ENCODE data around the gene PLPP2. TPM values are rescaled to one million over a fixed set of nuclear protein-coding genes. Genes with fewer than 3 reads are reported as not detected.

The PLPP2 gene
- 15.1 and 17.9 TPM in 2 replicates for total RNA-seq

GRCh38 chr19:291006-291521 is at the start of gene PLPP2:
Gene PLPP2 (minus strand): TSS chr19:291403. CDS start chr19:291336, 67 bp downstream.

Other genes starting within 250 kb of the PLPP2 start
- not detected in 2 replicates for gene OR4F17, start 184.3 kb downstream of the PLPP2 start, total RNA-seq
- 25.7 and 26.4 TPM in 2 replicates for gene MIER2, start 53.4 kb upstream of the PLPP2 start, total RNA-seq
- under 0.01 and 0.10 TPM in 2 replicates for gene C2CD4C, start 117.7 kb upstream of the PLPP2 start, total RNA-seq
- gene SHC2, start 169.6 kb upstream of the PLPP2 start, total RNA-seq: 2.3 and 4.3 TPM in 2 replicates
- gene MADCAM1, start 205.1 kb upstream of the PLPP2 start, total RNA-seq: 0.05 TPM in 1 of 2 replicates, not detected in the other
- 40.9 and 48.2 TPM in 2 replicates for gene TPGS1, start 216.1 kb upstream of the PLPP2 start, total RNA-seq
- 111 and 117 TPM in 2 replicates for gene CDC34, start 240.4 kb upstream of the PLPP2 start, total RNA-seq